Activated T-cell treated with anti-CD3 and anti-CD28 coated beads, Interleukin-2, amount 50 U/mL, for 1 hour (primary cell): ENCODE data around the gene OMP.

Experiments
- DNase-seq: peaks from one replicate; pipeline ENCODE4 v3.0.0-alpha.2; 2020

The OMP gene

GRCh38 chr11:77069336-77069968 is 33.2 kb upstream of the OMP start:
- no peak for DNase-seq

DNA sequence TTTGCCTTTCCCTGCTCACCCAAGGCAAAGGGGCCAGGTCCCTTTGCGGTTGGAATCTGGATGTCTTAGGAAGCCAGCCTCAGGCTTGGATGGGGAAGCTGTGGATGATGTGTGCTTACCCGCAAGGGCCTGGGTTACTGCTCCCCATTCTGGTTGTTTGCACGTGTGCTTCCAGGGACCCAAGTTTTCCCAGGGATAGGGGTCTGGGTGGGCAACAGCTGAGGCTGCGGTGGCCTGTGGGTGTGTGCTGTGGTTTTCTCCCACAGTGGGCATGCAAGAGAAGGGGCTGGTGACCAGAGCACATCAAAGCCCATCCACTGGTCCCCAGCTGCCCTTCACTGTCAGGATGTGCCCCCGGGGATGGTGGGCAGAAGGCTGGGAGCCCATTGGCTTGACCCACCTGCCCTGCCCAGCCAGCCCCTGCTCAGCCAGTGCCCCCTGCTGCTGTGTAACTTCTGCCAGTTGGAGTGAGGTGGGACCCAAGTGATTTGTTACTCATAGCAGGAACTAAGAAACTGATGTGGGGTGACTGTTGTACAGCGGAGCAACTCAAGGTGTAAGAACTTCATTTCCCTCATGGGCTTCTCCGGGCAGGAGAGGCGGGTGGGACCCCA is 32.6 kb upstream of the OMP start:
- DNase-seq = no peak

DNA sequence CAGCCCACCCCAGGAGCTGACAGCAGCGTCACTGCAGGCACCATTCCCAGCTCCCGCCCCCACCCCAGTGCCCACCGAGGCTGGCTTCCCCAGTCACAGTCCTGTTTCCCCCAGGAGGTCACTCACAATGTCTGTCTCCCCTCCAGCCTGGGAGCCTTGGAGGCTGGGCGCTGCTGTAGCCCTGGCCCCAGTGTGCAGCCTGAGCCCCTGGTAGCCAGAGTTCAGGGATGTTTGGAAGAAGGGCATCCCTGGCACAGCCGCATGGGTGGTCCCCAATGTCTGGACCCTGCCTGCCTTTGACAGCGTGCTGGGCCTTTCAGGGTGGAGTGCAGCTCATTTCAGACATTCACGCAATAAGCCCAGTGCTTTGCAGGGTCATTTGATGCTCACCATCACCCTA is 31.6 kb upstream of the OMP start:
- no peak for DNase-seq

GRCh38 chr11:77071671-77072605 is 30.7 kb upstream of the OMP start:
- DNase-seq = peak; percentile 9

DNA sequence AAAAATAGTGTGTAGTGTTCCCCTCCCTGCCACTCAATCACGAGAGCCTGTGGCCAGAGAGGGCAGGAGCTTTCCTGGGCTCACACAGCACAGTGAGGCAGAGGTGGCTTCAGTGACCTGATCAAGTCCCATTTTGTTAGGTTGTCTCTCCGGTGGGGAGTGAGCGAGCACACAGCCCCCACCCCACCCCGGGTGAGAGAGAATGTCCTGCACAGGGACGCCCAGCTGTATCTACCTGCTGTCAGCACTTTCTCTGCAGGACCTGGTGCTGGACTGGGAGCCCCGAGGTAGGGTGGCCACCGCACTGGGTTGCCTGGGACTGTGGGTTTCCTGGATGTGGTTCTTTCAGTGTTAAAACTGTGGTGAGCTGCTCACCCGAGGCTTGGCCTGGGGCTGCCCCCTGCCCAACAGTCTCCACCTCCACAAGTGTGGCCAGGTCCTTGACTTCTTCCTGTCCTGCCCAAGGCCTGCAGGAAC is 29.8 kb upstream of the OMP start:
- no peak for DNase-seq

DNA sequence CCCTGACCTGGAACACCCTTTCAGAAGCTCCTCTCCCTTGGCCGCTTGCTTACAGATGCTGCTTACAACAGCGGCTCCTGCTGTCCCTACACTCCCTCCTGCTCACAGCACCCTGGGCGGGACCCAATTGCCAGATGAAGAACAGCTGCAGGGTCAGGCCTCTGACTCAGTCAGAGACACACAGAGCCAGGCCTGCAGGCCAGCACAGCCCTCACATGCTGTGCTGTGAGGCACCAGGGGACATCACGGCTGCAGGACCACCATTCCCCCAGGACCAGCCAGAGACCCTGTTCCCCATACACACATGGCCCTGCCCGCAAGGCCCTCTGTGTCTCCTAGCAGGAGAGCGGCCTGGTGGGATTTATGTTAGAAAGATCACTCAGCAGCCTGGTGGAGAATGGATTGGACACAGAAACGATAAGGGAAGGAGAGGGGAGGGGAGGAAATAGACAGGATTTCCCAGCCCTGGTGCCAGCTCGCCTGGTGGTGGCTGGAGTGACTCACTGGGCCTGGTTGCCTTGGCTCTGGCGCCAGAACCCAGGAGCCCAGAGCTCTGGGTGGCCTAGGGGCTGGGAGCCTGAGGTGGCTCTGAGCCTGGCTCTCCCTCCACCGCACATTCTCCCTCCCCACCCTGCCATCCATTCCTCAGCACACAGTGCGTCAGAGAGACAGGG is 29.2 kb upstream of the OMP start:
- DNase-seq = peak; percentile 17

DNA sequence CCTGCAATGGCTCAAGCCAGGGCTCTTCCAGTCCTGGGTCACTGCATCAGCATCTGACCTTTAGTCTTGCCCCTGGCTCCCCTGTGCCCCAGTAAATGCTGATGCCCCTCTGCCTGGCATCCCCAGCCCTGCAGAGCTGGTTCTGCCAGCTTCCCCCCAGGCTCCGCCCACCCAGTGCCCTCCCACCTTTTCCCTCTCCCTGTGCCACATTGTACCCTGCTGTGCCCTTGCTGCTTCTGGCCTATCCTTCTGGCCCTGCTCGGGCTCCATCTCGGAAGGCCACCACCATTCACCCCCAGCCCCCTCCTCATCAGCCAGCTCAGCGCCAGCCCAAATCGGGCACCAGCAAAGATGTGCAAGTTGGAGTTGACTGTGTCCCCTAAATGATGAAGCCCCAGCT is 28.4 kb upstream of the OMP start:
- no peak for DNase-seq

DNA sequence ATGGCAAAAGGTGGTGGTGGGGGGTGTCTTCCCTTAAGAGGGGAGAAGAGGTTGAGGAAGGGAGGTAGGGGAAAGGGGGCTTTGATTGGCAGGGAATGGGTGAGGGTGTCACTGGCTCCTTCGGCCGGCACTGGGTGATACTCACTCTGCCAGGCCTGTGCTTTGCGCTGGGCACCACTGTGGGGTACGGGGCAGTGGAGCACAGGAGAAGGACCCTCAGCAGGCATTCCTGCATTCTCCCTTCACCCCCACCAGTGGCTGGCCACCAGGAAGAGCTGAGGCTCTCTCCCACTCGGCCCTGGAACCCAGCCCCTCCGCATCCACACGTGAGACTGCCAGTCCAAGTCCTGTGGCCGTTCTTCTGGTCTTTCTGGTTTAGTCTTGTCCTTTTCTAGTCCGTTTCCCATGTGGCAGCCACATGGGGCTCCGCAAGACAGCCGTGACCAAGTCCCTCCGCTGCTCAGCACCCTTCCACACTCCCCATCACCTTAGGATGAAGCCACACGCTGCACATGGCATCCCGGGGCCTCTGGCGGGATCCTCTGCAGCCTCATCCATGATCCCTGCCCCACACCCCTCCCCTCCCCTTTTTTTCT is 27.9 kb upstream of the OMP start:
- DNase-seq = no peak

- no peak for DNase-seq
Observed at GRCh38 chr11:77075425-77075905, 27.2 kb upstream of the OMP start.

DNA sequence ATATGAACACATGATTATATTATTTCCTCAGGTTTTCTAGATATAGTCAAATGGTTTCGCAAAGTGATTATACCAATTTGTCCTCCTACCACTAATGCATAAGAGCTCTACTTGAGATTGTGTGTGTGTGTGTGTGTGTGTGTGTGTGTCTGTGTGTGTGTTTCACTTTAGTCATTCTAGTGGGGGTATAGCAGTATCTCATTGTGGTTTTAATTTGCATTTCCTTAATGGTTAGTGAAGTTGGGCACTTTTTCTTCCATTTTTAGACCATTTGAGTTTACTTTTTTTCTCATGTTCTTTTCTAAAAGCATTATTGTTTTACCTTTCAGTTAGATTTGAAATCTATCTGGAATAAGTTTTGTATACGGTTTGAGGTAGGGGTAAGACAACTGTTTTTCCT is 23.0 kb upstream of the OMP start:
- DNase-seq = no peak

DNA sequence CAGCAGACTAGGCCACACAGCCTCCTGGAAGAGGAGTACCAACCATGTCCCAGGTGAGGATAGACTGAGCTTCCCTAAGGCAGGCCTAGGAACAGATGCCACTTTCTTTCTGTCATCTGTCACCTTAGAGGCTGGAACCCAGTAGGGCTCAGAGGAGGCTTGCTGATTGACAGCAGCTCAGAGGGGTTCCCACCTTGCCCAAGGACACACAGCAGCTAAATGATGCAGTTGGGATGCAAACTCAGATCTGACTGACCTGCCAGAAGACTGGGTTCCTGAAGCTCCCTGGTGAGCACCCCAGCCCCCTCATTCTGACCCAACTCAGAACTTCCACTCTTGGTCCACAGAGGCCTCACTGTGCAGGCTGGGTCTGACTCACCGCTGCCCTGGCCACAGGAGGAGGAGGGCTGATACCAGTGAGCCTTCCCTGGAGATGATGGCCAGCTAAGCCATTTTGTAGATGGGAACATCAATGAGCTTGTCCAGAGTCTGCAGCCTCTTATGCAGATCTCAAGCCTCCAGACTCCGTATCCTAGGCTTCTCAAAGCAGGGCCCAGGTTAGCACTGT is 21.9 kb upstream of the OMP start:
- peak; percentile 2 for DNase-seq

DNA sequence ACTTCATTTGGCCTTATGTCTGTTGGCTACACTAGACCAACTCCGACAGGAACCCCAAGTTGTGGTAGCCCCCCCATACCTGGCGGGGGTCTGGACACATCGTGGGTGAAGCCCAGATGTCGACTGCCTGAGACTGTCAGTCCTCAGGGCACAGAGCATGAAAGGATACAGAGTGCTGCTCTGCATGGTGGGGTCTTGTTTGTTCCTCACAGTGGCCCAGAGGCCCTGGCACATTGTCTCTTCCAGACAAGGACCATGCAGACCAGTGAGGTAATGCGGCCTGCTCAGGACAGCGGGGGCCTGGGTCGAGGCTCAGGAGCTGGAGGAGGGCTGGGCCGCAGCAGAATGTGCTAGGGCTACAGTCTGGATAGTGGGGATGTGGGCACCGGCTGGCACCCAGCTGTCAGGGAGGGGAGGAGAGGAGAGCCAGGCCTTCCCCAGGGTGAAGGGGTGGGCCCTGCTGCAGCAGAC is 21.2 kb upstream of the OMP start:
- DNase-seq = peak; percentile 15

DNA sequence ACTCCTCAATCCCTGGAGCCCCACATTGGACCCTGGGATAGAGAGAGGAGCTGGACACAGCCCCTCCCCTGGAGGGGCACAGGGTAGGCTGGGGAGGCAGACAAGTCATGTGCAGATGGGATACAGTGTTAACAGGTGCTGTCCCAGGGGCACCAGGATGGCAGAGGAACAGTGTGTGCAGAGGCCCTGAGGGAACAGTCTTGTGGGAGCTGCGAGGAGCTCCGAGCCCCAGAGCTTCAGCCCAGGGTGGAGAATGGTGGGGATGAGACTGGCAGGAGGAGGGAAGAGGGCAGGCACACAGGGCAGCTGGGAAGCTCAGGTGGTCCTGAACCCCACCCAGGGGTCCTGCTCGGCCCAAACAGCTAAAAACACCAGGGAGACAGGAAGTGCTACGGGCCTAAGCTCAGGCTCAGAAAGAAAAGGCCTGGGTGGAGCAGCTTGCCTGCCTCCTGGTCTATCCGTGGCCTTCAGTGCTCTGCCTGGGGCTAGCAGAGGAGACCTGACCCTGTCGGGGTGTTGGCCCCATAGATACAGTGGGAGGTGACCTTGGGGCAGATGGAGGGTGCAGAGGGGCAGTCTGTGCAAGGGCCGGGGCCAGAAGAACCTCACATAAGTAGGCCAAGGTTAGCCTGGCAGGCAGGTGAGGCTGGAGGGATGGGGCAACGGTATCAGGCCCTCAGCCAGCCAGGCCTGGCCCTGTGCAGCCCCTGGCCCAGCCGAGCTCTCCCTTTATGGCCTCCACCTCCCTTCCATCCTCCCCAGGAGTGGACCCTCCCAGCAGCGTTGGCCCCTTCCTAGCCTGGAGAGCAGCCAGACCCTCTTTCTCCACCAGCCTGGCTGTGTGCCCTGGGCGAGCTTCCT is 20.4 kb upstream of the OMP start:
- DNase-seq = peak; percentile 20

GRCh38 chr11:77082838-77083565 is 19.6 kb upstream of the OMP start:
- peak; percentile 37 for DNase-seq

- DNase-seq = peak; percentile 13
Observed at GRCh38 chr11:77083566-77084245, 18.9 kb upstream of the OMP start.

GRCh38 chr11:77084581-77085191 is 18.0 kb upstream of the OMP start:
- no peak for DNase-seq

DNA sequence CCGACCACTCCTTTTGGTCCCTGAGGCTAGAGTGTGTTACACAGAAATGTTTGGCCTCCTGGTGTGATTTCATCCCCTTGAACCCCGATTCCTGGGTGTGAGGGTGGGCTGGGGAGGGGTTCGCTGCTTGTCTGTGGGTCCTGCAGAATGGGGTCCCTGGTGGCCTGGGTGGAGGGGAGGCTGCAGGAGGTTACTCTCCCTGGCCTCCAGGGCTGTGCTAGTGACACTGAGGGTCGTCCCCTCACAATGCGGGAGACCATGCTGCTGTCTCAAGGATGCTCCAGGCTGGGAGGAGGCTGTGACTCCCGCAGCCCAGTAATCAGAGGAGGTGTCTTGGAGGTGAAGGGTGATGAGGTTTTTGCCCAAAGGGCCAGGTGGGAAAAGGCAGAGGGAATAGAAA is 17.0 kb upstream of the OMP start:
- DNase-seq = no peak

DNA sequence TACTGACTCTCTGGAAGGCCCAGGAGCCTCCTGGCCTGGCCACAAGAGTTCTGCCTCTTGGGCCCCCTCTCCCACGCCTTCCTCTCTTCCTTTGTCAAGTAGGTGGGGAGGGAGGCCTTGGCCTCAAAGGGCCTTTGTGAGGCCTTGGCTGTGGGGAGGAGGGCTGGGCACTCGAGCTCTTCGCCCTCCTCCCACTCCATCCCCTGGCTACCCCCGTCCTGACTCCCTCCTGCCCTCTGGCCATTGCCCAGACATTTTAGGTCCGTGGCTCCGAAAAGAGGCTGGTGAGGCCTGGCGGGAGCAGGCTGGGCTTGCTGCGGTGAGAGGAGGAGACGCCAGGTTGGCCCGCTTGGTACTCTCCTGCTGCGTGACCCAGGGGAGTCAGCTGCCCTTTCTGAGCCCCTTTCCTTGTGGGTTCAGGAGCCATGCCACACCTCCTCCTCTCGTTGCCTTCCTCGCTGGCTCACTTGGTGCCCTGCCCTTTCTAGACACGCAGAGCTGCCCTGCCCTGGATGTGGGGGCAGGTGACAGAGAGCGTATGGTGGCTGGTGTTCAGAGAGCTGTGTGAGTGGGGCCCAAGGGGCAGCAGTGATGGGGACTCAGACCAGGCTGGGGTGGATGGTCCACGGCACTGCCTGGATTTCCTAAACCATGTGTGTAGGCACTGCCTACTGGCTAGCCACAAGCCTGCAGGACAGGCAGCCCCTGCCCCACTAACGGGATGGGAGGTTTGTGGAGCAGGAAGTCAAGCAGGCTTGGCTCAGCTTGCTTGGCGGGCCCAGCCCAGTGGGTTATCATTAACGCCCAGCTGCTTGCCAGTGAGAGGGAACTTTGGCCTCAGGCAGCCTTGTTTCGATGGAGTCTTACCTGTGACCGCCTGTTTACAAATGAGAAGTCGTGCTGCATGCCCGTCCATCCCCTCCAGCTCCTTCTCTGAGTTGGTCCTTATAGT is 15.8 kb upstream of the OMP start:
- DNase-seq = no peak
